Peyer's patch (tissue), 4 donors: Measurements from ENCODE around the gene FBXO28.

ENCODE experiments used
- CTCF ChIP-seq, 6 experiments: fragments of 450-650 bp in 4 of 6; fragments of 200-600 bp in 2 of 6; sonication (generic) in 1 of 6; IDR thresholded peaks; one replicate each; pipeline ENCODE4 v1.5.1; 2017 to 2019; ENCODE audit warnings: antibody characterized with exemption in 6 of 6, mild to moderate bottlenecking in 3 of 6, moderate library complexity in 1 of 6
- POLR2A ChIP-seq, 2 donors: fragments of 450-650 bp; IDR thresholded peaks; one replicate each; pipeline ENCODE4 v1.5.1; 2017; ENCODE audit warnings: antibody characterized with exemption in 2 of 2, mild to moderate bottlenecking in 2 of 2, moderate library complexity in 2 of 2

- TF ChIP-seq CTCF (IDR thresholded peaks at IDR 0.05) = no peak
- TF ChIP-seq POLR2A (IDR thresholded peaks at IDR 0.05) = no peak
Measured at GRCh38 chr1:224131253-224131652, 17.3 kb downstream of the FBXO28 start.
